ENCODE results near the gene PSME3IP1. TPM values are rescaled to one million over a fixed set of nuclear protein-coding genes. Genes with fewer than 3 reads are reported as not detected.

The PSME3IP1 gene
- total RNA-seq, 1 donor from 2014 or later, result 105 TPM

DNA sequence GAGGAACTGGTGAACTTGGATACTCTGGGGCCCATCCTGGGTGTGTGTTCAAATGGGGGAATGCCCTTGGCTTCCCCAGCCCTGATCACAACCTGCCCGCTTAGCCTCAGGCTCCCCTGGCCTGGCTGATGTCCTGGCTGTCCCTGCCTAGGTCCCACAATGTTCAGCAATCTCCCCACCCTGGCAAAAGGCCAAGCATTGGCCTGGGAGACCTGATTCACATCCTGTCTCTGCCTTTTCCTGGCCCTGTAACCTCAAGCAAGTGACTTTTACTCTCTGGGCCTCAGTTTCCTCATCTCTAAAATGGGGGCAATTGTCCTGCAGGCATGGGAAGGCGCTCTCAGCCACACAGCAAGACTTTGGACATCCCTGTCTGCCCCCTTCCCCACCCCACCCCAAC lies 79.1 kb downstream of the PSME3IP1 start:
- no peaks in the 10 kb centered on the region for H3K9me3 Mint-ChIP-seq
- TF ChIP-seq, protein P1, sequence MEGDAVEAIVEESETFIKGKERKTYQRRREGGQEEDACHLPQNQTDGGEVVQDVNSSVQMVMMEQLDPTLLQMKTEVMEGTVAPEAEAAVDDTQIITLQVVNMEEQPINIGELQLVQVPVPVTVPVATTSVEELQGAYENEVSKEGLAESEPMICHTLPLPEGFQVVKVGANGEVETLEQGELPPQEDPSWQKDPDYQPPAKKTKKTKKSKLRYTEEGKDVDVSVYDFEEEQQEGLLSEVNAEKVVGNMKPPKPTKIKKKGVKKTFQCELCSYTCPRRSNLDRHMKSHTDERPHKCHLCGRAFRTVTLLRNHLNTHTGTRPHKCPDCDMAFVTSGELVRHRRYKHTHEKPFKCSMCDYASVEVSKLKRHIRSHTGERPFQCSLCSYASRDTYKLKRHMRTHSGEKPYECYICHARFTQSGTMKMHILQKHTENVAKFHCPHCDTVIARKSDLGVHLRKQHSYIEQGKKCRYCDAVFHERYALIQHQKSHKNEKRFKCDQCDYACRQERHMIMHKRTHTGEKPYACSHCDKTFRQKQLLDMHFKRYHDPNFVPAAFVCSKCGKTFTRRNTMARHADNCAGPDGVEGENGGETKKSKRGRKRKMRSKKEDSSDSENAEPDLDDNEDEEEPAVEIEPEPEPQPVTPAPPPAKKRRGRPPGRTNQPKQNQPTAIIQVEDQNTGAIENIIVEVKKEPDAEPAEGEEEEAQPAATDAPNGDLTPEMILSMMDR (IDR thresholded peaks at IDR 0.05; ENCODE audit: unreplicated experiment), result no peak
- no peaks in the 10 kb centered on the region for H3K36me3 Mint-ChIP-seq
- H3K4me1 Mint-ChIP-seq, result peaks cover 4% of the 10 kb centered on the region
- H3K27me3 Mint-ChIP-seq (ENCODE audit: low read depth), result no peaks in the 10 kb centered on the region
- DNase-seq (ENCODE audit: low spot score in 2 of 2, unreplicated experiment in 2 of 2), result no peak
- no peak overlapping the region for H3K27ac Mint-ChIP-seq
- H3K4me3 Mint-ChIP-seq, result no peak overlapping the region

DNA sequence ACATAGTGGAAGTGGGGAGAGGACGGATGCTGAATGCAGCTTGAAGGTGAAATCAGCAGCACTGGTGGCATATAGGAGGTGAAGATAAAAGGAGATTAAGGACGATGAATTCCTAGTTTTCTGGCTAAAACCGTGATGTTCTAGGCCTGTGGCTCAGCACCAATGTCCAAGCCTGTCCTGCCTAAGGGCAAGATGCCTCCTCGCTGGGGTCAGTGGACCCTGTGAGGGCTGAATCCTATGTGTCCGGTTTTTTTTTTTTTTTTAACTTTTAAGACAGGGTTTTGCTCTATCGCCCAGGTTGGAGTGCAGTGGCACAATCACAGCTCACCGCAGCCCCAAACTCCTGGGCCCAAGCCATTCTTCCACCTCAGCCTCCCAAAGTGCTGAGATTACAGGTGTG lies 80.7 kb downstream of the PSME3IP1 start:
- Mint-ChIP-seq H3K4me1 (peaks cover 4% of the 10 kb centered on the region), H3K4me3 (no peak overlapping the region), H3K36me3 (no peaks in the 10 kb centered on the region), H3K9me3 (no peaks in the 10 kb centered on the region), H3K27me3 (ENCODE audit: low read depth) (no peaks in the 10 kb centered on the region), H3K27ac (no peak overlapping the region)
- no peak for DNase-seq (ENCODE audit: low spot score in 2 of 2, unreplicated experiment in 2 of 2)
- TF ChIP-seq, protein P1 (IDR thresholded peaks at IDR 0.05; ENCODE audit: unreplicated experiment), result no peak

GRCh38 chr16:57104706-57105105 lies 81.1 kb downstream of the PSME3IP1 start:
- DNase-seq (ENCODE audit: low spot score in 2 of 2, unreplicated experiment in 2 of 2), result no peak
- no peak overlapping the region for H3K27ac Mint-ChIP-seq
- H3K36me3 Mint-ChIP-seq, result no peaks in the 10 kb centered on the region
- TF ChIP-seq, protein P1 (IDR thresholded peaks at IDR 0.05; ENCODE audit: unreplicated experiment), result no peak
- H3K4me3 Mint-ChIP-seq, result no peak overlapping the region
- no peaks in the 10 kb centered on the region for H3K27me3 Mint-ChIP-seq (ENCODE audit: low read depth)
- no peaks in the 10 kb centered on the region for H3K9me3 Mint-ChIP-seq
- H3K4me1 Mint-ChIP-seq, result peaks cover 4% of the 10 kb centered on the region

DNA sequence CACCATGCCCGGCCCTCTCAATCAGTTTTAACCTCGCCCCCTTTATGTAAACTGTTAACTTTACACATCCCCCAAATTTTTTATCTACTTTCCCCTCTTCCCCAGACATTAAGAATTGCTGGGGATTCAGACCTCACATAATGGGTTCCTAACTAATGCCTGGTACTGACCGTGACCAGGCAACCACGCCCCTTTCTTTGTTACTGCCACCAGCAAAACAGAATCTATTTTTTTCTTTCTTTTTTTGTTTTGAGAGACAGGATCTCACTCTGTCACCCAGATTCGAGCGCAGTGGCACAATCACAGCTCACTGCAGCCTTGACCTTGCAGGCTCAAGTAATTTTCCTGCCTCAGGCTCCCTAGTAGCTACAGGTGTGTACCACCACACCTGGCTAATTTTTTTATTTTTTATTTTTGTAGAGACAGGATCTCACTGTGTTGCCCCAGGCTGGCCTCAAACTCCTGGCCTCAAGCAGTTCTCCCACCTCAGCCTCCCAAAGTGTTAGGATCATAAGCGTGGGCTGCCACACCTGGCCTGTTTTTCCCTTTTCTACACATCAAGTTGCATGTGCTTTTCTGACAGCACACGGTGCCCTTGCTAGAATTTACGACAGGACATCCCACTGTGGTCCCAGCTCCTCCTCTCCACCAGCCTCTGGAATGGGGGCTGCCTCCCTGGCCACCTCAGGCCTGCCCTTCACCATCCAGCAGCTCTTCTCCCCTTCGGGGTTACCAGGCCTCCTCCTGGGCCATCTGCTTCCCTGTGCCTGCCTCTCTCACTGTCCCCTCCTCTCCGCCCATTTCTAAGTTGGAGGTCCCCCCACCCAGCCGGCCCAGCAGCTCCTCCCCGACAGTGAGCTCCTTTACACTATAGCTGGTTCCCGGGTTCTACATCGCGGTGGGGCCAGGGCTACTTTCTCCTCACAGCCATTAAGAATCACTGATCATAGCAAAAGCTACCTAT lies 82.7 kb downstream of the PSME3IP1 start:
- Mint-ChIP-seq H3K9me3 (no peaks in the 10 kb centered on the region), H3K4me3 (no peak overlapping the region), H3K27me3 (ENCODE audit: low read depth) (no peaks in the 10 kb centered on the region), H3K4me1 (peaks cover 4% of the 10 kb centered on the region), H3K36me3 (no peaks in the 10 kb centered on the region), H3K27ac (no peak overlapping the region)
- DNase-seq (ENCODE audit: low spot score in 2 of 2, unreplicated experiment in 2 of 2), result no peak
- TF ChIP-seq, protein P1 (IDR thresholded peaks at IDR 0.05; ENCODE audit: unreplicated experiment), result no peak

Other genes with a start within 250 kb of the PSME3IP1 start
- 0.13 TPM in 1 of 3 replicates, not detected in the others for gene CETP, start 224.1 kb downstream of the PSME3IP1 start, total RNA-seq
- 1.7 to 3.7 TPM (median 1.8 TPM) in 3 replicates for gene NLRC5, start 196.5 kb downstream of the PSME3IP1 start, total RNA-seq
- 35.4 to 38.4 TPM (median 36.4 TPM) in 3 replicates for gene CPNE2, start 93.5 kb downstream of the PSME3IP1 start, total RNA-seq
- gene RSPRY1, start 290 bp upstream of the PSME3IP1 start, total RNA-seq, result 43.8 to 50.7 TPM (median 44.0 TPM) in 3 replicates
- gene ARL2BP, start 59.2 kb upstream of the PSME3IP1 start, total RNA-seq, result 34.4 to 38.2 TPM (median 35.9 TPM) in 3 replicates
- 1.1 to 1.8 TPM (median 1.2 TPM) in 3 replicates for gene PLLP, start 98.6 kb upstream of the PSME3IP1 start, total RNA-seq
- gene CCL22, start 172.7 kb upstream of the PSME3IP1 start, total RNA-seq, result not detected in 3 replicates
- gene CX3CL1, start 186.5 kb upstream of the PSME3IP1 start, total RNA-seq, result 2.3 to 3.1 TPM (median 2.5 TPM) in 3 replicates
- gene CCL17, start 218.7 kb upstream of the PSME3IP1 start, total RNA-seq, result not detected in 3 replicates

All from mesothelial cell of epicardium (in vitro differentiated cells).